ENCODE data around the gene CDKN1B. TPM values are rescaled to one million over a fixed set of nuclear protein-coding genes. Genes with fewer than 3 reads are reported as not detected.
A peak's percentile ranks its signal among the peaks of the same experiment; 100 is the strongest.

CDKN1B gene
- total RNA-seq, 2 donors from 2014 or later: 52.1 to 54.0 TPM

DNA sequence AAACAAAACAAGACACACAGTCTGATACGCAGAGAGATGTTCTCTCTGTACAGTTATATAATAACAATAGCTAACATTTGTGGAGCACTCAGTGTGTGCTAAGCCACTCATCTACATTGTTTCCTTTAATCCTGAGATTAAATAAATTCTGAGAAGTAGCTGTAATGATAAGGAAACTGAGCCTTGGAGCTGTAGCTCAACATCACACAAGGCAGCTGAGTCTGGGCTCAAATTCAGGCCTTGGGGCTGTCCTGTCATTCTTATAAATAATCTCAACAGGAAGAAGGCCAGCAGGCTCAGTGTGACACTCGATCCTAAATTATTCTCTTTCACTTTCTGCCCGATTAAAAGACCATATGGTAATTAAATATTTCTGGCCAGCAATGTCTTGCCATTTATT is 24.5 kb downstream of the CDKN1B start:
- intact Hi-C loops (cut with DNase I): no loop called here
- Histone ChIP-seq H3K27me3 (no peaks in the 10 kb centered on the region), H3K27ac (no peak overlapping the region), H3K9ac (ENCODE audit: low read depth in 2 of 2, low read length in 2 of 2) (no peak overlapping the region), H3K4me3 (no peak overlapping the region), H3K36me3 (no peaks in the 10 kb centered on the region), H3K9me3 (no peaks in the 10 kb centered on the region), H3K4me1 (no peaks in the 10 kb centered on the region)
- TF ChIP-seq CTCF (IDR thresholded peaks at IDR 0.05): no peak
- no peak for DNase-seq

- Histone ChIP-seq H3K9me3 (no peaks in the 10 kb centered on the region), H3K36me3 (no peaks in the 10 kb centered on the region), H3K27ac (peak overlapping the region; percentile 50), H3K4me3 (no peak overlapping the region), H3K4me1 (no peaks in the 10 kb centered on the region), H3K27me3 (no peaks in the 10 kb centered on the region), H3K9ac (ENCODE audit: low read depth in 2 of 2, low read length in 2 of 2) (peak overlapping the region in 1 of 2 donors; percentile 32)
- no peak for TF ChIP-seq CTCF (IDR thresholded peaks at IDR 0.05)
- no peak for DNase-seq
- intact Hi-C loops (cut with DNase I): no loop called here
Observed at GRCh38 chr12:12744546-12745305, 27.6 kb downstream of the CDKN1B start.

DNA sequence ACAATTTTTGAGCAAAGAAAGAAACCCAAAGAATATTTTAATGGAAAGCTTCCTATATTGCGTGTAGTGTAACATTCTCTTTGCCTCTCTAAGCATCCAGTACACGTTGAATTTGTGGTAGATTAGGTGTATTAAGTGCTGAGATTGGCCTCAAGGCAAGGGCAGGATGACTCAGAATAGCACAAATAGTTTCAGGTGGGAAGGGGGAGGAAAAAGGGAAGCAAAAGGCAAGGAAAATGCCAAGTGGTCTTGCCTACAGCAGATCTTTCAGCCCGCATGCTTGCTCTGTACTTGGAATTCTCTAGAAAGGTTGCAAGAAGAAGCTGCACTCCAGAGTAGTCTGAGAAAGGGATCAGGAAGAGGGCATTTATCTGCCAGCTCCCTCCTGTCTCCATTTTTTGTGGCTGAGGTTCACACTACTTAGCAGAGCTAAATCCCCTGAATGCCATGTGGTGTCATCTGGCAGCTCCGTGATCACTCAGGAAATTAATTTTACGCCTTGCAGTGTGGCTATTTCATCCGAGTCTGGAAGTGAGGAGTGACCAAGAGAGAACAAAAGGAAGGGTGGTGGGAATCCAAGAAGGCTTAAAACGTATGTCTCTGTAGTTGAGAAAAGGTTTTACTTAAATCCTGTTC is 28.5 kb downstream of the CDKN1B start:
- H3K9ac ChIP-seq (ENCODE audit: low read depth in 2 of 2, low read length in 2 of 2): no peak overlapping the region
- no peak for TF ChIP-seq CTCF (IDR thresholded peaks at IDR 0.05)
- no peak overlapping the region for H3K27ac ChIP-seq
- intact Hi-C loops (cut with DNase I): no loop called here
- H3K9me3 ChIP-seq: no peaks in the 10 kb centered on the region
- no peaks in the 10 kb centered on the region for H3K27me3 ChIP-seq
- no peak overlapping the region for H3K4me3 ChIP-seq
- DNase-seq: no peak
- H3K36me3 ChIP-seq: no peaks in the 10 kb centered on the region
- H3K4me1 ChIP-seq: no peaks in the 10 kb centered on the region

GRCh38 chr12:12747278-12747677 is 30.1 kb downstream of the CDKN1B start:
- no peak for TF ChIP-seq CTCF (IDR thresholded peaks at IDR 0.05)
- H3K27ac ChIP-seq: no peak overlapping the region
- no peak overlapping the region for H3K9ac ChIP-seq (ENCODE audit: low read depth in 2 of 2, low read length in 2 of 2)

DNA sequence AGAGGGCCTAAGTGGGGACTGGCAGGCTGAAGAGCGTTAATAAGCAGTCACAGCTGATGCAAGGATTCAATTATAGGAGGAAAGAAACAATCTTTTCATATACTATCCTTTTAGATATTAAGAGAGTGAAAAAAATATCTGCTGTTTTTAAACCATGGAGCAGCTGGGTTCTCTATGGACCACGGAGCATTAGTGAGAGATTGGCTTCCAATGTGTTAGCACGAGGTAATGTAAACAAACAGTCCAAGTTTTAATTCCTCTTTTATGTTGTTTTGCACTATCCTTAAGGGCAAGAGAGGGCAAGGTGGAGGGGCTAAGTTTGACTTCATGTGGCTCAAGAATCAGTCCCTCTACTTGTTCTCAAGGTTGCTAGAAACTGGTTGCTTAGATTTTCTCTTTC is 30.9 kb downstream of the CDKN1B start:
- no peak for TF ChIP-seq CTCF (IDR thresholded peaks at IDR 0.05)
- H3K27me3 ChIP-seq: no peaks in the 10 kb centered on the region
- intact Hi-C loops (cut with DNase I): no loop called here
- no peaks in the 10 kb centered on the region for H3K4me1 ChIP-seq
- no peak overlapping the region for H3K9ac ChIP-seq (ENCODE audit: low read depth in 2 of 2, low read length in 2 of 2)
- no peak for DNase-seq
- no peak overlapping the region for H3K27ac ChIP-seq
- H3K4me3 ChIP-seq: no peak overlapping the region
- no peaks in the 10 kb centered on the region for H3K36me3 ChIP-seq
- H3K9me3 ChIP-seq: no peaks in the 10 kb centered on the region

More at GRCh38 chr12:12747278-12747677, 30.1 kb downstream of the CDKN1B start:
- Histone ChIP-seq H3K9me3 (no peaks in the 10 kb centered on the region), H3K4me3 (no peak overlapping the region), H3K27me3 (no peaks in the 10 kb centered on the region), H3K4me1 (no peaks in the 10 kb centered on the region), H3K36me3 (no peaks in the 10 kb centered on the region)
- intact Hi-C loops (cut with DNase I): no loop called here
- DNase-seq: no peak

Measured in colonic mucosa (tissue), 4 donors.